ENCODE measurements around the gene CFTR. TPM values are rescaled to one million over a fixed set of nuclear protein-coding genes. Genes with fewer than 3 reads are reported as not detected.

Gene CFTR
- total RNA-seq, 1 experiment from 2014 or later: 1.2 TPM

DNA sequence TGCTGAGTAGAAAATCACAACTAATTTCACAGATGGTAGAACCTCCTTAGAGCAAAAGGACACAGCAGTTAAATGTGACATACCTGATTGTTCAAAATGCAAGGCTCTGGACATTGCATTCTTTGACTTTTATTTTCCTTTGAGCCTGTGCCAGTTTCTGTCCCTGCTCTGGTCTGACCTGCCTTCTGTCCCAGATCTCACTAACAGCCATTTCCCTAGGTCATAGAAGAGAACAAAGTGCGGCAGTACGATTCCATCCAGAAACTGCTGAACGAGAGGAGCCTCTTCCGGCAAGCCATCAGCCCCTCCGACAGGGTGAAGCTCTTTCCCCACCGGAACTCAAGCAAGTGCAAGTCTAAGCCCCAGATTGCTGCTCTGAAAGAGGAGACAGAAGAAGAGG lies 186.9 kb downstream of the CFTR start:
- Histone ChIP-seq H3K9ac (ENCODE audit: extremely low read depth, insufficient read length, low read length) (no peak overlapping the region), H3K4me2 (ENCODE audit: insufficient read depth, insufficient read length, low read length) (no peak overlapping the region), H4K91ac (ENCODE audit: insufficient read length, low read depth, low read length) (no peak overlapping the region), H4K20me1 (ENCODE audit: control insufficient read depth, insufficient read depth, insufficient read length) (no peaks in the 10 kb centered on the region), H3K27me3 (ENCODE audit: insufficient read depth, low read length) (no peaks in the 10 kb centered on the region), H3K9me3 (ENCODE audit: control insufficient read depth, low read depth, low read length) (no peaks in the 10 kb centered on the region), H3K56ac (ENCODE audit: insufficient read length, low read depth, low read length) (no peak overlapping the region), H2AK5ac (ENCODE audit: insufficient read length, low read length) (no peak overlapping the region), H2BK5ac (ENCODE audit: insufficient read length, low read length) (no peak overlapping the region), H2BK12ac (ENCODE audit: insufficient read length, low read depth, low read length) (no peak overlapping the region), H4K5ac (ENCODE audit: insufficient read length, low read depth, low read length) (no peak overlapping the region), H3K4me1 (ENCODE audit: insufficient read depth, low read length) (no peaks in the 10 kb centered on the region), H2AFZ (ENCODE audit: low read length) (no peak overlapping the region), H2BK15ac (ENCODE audit: low read depth, low read length) (no peak overlapping the region), H2BK20ac (ENCODE audit: low read depth, low read length, poor library complexity, severe bottlenecking) (no peak overlapping the region), H2BK120ac (ENCODE audit: low read depth, low read length, poor library complexity, severe bottlenecking) (no peak overlapping the region), H3K18ac (ENCODE audit: insufficient read length, low read depth, low read length) (no peak overlapping the region), H3K23me2 (ENCODE audit: insufficient read length, low read depth, low read length, poor library complexity, severe bottlenecking) (no peaks in the 10 kb centered on the region), H3K79me2 (ENCODE audit: insufficient read depth, low read length) (no peaks in the 10 kb centered on the region), H3T11ph (ENCODE audit: low read length) (no peak overlapping the region), H4K8ac (replicated peaks; ENCODE audit: insufficient read length, low read depth, low read length) (no peak overlapping the region), H3K79me1 (ENCODE audit: insufficient read depth, low read depth, low read length, poor library complexity, severe bottlenecking) (no peaks in the 10 kb centered on the region), H3K23ac (ENCODE audit: insufficient read length, low read depth, low read length) (no peak overlapping the region), H3K27ac (ENCODE audit: insufficient read length, low read depth, low read length) (no peak overlapping the region), H3K4ac (ENCODE audit: low read depth, low read length) (no peak overlapping the region), H3K14ac (ENCODE audit: insufficient read depth, low read length) (no peak overlapping the region)
- no peaks in the 10 kb centered on the region for H3K9me3 Mint-ChIP-seq
- H3K36me3 Mint-ChIP-seq (ENCODE audit: insufficient read depth in 1 of 3, low read depth in 3 of 3): no peaks in the 10 kb centered on the region
- no peak for DNase-seq
- H3K4me1 Mint-ChIP-seq: peaks cover 17 to 18% of the 10 kb centered on the region in 2 experiments
- TF ChIP-seq, protein P1, sequence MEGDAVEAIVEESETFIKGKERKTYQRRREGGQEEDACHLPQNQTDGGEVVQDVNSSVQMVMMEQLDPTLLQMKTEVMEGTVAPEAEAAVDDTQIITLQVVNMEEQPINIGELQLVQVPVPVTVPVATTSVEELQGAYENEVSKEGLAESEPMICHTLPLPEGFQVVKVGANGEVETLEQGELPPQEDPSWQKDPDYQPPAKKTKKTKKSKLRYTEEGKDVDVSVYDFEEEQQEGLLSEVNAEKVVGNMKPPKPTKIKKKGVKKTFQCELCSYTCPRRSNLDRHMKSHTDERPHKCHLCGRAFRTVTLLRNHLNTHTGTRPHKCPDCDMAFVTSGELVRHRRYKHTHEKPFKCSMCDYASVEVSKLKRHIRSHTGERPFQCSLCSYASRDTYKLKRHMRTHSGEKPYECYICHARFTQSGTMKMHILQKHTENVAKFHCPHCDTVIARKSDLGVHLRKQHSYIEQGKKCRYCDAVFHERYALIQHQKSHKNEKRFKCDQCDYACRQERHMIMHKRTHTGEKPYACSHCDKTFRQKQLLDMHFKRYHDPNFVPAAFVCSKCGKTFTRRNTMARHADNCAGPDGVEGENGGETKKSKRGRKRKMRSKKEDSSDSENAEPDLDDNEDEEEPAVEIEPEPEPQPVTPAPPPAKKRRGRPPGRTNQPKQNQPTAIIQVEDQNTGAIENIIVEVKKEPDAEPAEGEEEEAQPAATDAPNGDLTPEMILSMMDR (conservative IDR thresholded peaks at IDR 0.05): no peak
- no CpG with 5 or more reads among the region's 6 CpGs for WGBS (ENCODE audit: extremely low coverage, insufficient read length, low lambda C conversion rate)
- no peaks in the 10 kb centered on the region for H3K27me3 Mint-ChIP-seq (ENCODE audit: low read depth)
- no peak overlapping the region for H3K4me3 Mint-ChIP-seq
- H3K27ac Mint-ChIP-seq: no peak overlapping the region
